Peyer's patch (tissue), 4 donors: ENCODE results near the gene DOCK10.

Experiments
- POLR2A ChIP-seq, 2 donors: fragments of 450-650 bp; IDR thresholded peaks; one replicate each; pipeline ENCODE4 v1.5.1; 2017; ENCODE audit warnings: antibody characterized with exemption in 2 of 2, mild to moderate bottlenecking in 2 of 2, moderate library complexity in 2 of 2
- TF ChIP-seq, protein P1 (sequence below), 6 experiments: fragments of 450-650 bp in 4 of 6; fragments of 200-600 bp in 2 of 6; sonication (generic) in 1 of 6; IDR thresholded peaks; one replicate each; pipeline ENCODE4 v1.5.1; 2017 to 2019; ENCODE audit warnings: antibody characterized with exemption in 6 of 6, mild to moderate bottlenecking in 3 of 6, moderate library complexity in 1 of 6

DNA sequence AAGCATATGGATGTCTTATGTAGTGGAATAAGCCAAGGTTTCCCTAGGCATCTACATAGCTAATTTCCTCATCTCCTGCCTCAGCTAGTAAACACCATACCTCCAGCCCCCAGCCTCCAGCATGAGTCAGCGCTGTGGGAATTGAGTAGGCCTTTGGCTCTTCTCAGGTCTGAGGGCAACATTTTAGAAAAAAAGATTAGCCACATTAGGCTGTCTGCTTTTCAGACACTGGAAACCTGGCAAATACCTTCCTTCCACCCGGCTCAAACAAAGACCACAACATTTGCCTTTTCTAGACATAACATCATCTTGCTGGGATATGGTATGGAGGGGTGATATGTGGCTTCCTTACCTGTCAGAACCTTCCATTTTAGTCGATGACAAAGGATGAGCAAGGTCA, 320.0 kb downstream of the DOCK10 start:
- TF ChIP-seq, protein P1, sequence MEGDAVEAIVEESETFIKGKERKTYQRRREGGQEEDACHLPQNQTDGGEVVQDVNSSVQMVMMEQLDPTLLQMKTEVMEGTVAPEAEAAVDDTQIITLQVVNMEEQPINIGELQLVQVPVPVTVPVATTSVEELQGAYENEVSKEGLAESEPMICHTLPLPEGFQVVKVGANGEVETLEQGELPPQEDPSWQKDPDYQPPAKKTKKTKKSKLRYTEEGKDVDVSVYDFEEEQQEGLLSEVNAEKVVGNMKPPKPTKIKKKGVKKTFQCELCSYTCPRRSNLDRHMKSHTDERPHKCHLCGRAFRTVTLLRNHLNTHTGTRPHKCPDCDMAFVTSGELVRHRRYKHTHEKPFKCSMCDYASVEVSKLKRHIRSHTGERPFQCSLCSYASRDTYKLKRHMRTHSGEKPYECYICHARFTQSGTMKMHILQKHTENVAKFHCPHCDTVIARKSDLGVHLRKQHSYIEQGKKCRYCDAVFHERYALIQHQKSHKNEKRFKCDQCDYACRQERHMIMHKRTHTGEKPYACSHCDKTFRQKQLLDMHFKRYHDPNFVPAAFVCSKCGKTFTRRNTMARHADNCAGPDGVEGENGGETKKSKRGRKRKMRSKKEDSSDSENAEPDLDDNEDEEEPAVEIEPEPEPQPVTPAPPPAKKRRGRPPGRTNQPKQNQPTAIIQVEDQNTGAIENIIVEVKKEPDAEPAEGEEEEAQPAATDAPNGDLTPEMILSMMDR (IDR thresholded peaks at IDR 0.05) = no peak
- TF ChIP-seq POLR2A (IDR thresholded peaks at IDR 0.05) = no peak
